Measurements from ENCODE around the gene CERS3.
A peak's percentile ranks its signal among the peaks of the same experiment; 100 is the strongest.

The CERS3 gene

GRCh38 chr15:100531823-100532327, 3.1 kb upstream of the CERS3 start:
- no peak overlapping the region for H3K27ac ChIP-seq
- DNase-seq (ENCODE audit: low read depth, low spot score): no peak

DNA sequence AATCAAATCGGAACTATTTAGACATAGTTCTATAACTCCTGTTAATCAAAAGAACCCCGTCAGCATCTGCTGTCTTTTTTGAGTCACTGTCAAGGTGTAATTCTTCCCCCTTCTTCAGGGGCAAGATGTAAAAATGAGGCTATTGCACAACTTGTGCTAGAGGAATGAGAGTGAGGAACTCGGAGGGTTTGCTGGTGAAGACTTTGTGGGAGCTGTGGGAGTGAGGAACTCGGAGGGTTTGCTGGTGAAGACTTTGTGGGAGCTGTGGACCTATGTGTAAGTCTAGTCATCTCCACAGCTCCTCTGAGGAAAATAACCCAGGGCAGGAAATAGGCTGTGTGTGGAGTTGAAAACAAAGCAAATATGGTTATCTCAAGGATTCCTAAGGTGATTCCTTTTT, 2.5 kb upstream of the CERS3 start:
- DNase-seq (ENCODE audit: low read depth, low spot score): no peak
- no peak overlapping the region for H3K27ac ChIP-seq

DNA sequence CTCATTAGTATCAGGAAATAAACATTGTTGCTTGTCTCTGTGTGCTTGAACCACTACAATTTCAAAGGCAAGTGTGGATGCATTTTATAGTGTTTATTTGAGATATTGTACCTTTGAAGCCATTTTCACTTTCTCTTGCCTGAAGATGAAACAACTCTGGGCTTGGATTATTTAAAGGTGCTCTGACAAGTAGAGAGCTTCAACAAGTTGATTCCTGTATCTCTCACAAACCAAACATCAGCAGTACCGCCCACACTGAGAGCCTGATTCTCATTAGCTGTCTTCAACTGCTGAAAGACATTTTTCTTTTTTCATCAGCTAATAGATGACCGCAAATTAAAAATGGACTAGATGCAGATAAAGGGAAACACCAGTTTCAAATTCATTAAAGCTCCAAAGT, 806 bp upstream of the CERS3 start:
- DNase-seq (ENCODE audit: low read depth, low spot score): peak; percentile 27
- peak overlapping the region; percentile 93 for H3K27ac ChIP-seq

GRCh38 chr15:100526027-100526481, 2.7 kb downstream of the CERS3 start:
- H3K27ac ChIP-seq: no peak overlapping the region
- DNase-seq (ENCODE audit: low read depth, low spot score): no peak

DNA sequence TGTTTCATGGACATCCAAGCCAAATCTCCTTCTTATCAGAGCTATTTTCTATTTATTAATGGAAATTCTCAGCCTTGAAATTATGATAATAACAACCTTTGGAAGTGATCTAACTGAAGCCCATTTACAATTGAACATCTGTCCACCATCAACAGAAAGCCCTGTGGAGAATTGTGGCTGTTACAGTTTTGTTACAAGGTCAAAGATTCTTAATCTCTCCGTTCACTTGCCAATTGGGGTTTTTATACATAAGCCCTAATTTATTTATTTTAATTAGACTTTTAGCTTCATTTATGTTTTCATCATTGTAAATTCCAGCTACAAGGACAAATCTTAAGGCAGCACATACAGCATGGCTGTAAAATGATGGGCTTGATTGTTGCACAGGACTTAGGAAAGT, 3.3 kb downstream of the CERS3 start:
- no peak for DNase-seq (ENCODE audit: low read depth, low spot score)
- no peak overlapping the region for H3K27ac ChIP-seq

- no peak overlapping the region for H3K27ac ChIP-seq
- DNase-seq (ENCODE audit: low read depth, low spot score): no peak
Observed at GRCh38 chr15:100524326-100524725, 4.4 kb downstream of the CERS3 start.

- DNase-seq (ENCODE audit: low read depth, low spot score): no peak
- no peak overlapping the region for H3K27ac ChIP-seq
Observed at GRCh38 chr15:100521907-100522306, 6.8 kb downstream of the CERS3 start.

GRCh38 chr15:100520132-100520921, 8.4 kb downstream of the CERS3 start:
- no peak for DNase-seq (ENCODE audit: low read depth, low spot score)
- H3K27ac ChIP-seq: no peak overlapping the region

DNA sequence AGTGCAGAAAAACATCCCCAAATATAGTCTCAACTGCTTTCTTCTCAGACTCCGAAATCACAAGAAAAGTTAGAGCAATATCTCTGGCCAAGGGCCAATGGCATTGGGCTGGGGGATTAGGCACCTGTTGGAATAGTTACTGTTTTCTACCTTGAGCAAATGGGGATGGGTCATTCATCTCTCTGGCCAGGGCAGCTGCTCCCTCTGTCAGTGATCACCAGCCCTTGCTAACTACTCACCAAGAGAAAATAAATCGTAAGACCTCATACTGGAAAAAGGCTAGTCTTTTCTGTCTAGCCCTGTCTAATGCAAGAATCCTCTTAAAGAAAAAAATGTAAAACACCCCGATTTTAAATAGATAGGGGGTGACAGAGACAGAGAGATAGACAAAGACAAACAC, 10.9 kb downstream of the CERS3 start:
- H3K27ac ChIP-seq: no peak overlapping the region

GRCh38 chr15:100516643-100517512, 11.9 kb downstream of the CERS3 start:
- H3K27ac ChIP-seq: no peak overlapping the region
- no peak for DNase-seq (ENCODE audit: low read depth, low spot score)

More for the DNA sequence above, 10.9 kb downstream of the CERS3 start:
- no peak for DNase-seq (ENCODE audit: low read depth, low spot score)

DNA sequence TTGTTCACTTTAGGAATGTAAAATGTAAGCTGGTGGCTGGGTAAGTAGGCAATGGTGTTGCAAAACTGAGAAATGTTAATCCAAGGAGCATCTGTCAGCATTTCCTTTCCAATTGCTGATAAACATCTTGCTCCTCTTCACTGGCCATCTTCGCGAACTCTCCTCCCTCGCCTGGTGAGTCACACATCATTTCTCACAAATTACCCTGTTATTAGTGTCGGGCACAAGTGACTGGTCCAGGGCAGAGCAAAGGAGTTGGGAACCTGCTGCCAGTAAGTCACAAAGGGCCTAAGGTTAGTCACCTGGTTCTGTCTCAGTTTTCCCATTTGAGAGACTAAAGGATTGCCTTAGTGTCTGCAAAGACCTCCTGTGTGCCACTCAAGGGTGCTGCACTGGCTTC, 13.0 kb downstream of the CERS3 start:
- no peak overlapping the region for H3K27ac ChIP-seq
- DNase-seq (ENCODE audit: low read depth, low spot score): no peak

DNA sequence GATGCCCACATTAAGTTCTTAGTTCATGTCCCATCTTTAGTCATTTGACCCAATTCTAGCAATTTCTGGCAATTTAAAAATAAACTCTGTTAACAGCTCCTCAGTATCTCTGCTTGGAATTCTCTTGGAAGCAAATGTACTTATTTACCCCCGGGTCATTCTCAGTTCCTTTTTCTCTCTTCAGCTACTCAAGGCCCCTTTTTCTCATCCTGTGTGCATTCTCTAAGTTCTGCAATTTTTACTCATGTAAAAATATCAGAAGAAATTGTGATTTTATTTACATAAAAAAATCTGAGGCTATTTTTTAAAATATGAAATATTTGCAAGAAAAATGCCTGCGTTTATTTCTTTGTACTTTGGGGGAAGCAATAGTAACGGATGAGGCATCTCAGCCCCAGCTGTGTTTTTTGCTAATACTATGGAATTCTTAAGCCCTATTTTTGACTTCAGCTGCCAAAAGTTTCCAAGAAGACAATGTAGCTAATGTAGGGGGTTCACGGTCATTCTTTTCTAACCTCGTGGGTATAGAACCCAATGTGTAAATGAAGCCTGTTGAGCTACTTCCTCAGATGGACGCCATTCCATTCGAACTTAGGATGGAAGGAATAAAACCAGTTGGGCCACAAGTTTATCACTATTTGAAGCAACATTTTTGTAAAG, 20.0 kb downstream of the CERS3 start:
- no peak for DNase-seq (ENCODE audit: low read depth, low spot score)
- no peak overlapping the region for H3K27ac ChIP-seq

GRCh38 chr15:100502651-100503050, 26.1 kb downstream of the CERS3 start:
- DNase-seq (ENCODE audit: low read depth, low spot score): no peak
- H3K27ac ChIP-seq: no peak overlapping the region

- no peak for DNase-seq (ENCODE audit: low read depth, low spot score)
- H3K27ac ChIP-seq: no peak overlapping the region
Observed at GRCh38 chr15:100501117-100501516, 27.6 kb downstream of the CERS3 start.

GRCh38 chr15:100500226-100500990, 28.3 kb downstream of the CERS3 start:
- H3K27ac ChIP-seq: no peak overlapping the region

DNA sequence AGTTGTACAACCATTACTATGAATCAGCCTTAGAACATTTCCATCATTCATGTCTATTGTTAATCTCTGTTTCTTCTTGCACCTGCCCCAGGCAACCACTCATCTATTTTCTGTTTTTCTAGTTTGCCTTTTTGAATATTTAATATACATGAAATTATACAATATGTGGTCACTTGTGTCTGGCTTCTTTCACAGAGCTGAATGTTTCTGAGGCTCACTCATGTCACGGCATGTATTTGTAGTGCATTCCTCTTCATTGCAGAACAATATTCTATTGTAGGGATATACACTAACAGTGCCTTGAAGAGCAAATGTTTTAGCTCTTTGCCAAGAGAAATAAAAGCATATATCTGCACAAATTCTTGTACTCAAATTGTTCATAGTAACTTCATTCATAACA, 32.9 kb downstream of the CERS3 start:
- peak; percentile 36 for DNase-seq (ENCODE audit: low read depth, low spot score)
- H3K27ac ChIP-seq: no peak overlapping the region

More at GRCh38 chr15:100500226-100500990, 28.3 kb downstream of the CERS3 start:
- DNase-seq (ENCODE audit: low read depth, low spot score): no peak

- no peak overlapping the region for H3K27ac ChIP-seq
- DNase-seq (ENCODE audit: low read depth, low spot score): no peak
Observed at GRCh38 chr15:100493213-100493612, 35.5 kb downstream of the CERS3 start.

- DNase-seq (ENCODE audit: low read depth, low spot score): no peak
- no peak overlapping the region for H3K27ac ChIP-seq
Observed at GRCh38 chr15:100484443-100484842, 44.3 kb downstream of the CERS3 start.

- DNase-seq (ENCODE audit: low read depth, low spot score): no peak
- H3K27ac ChIP-seq: no peak overlapping the region
Observed at GRCh38 chr15:100483370-100483769, 45.4 kb downstream of the CERS3 start.

GRCh38 chr15:100476805-100477204, 51.9 kb downstream of the CERS3 start:
- no peak overlapping the region for H3K27ac ChIP-seq
- DNase-seq (ENCODE audit: low read depth, low spot score): no peak

Data from epithelial cell of prostate (primary cell).